Right lobe of liver (tissue), 6 donors: ENCODE results near the gene EIF4EBP3. TPM values are rescaled to one million over a fixed set of nuclear protein-coding genes. Genes with fewer than 3 reads are reported as not detected.

Experiments used
- ATAC-seq, 4 donors: fragments of 200-7000 bp; cut with Tn5 transposase; one replicate each; pipeline ENCODE4 v1.9.1; 2020; ENCODE audit warnings: mild to moderate bottlenecking in 4 of 4, moderate library complexity in 4 of 4
- DNase-seq, 3 donors: peaks; one replicate each; pipeline ENCODE4 v3.0.0-alpha.2; 2020
- H3K27ac ChIP-seq, 3 donors: fragments of 200-600 bp; one replicate each; pipeline ENCODE4 v1.8.0; 2022
- H3K27me3 ChIP-seq, 2 donors: fragments of 200-600 bp; one replicate each; pipeline ENCODE4 v1.8.0; 2022
- H3K36me3 ChIP-seq, 4 donors: fragments of 200-600 bp; sonication (generic) in 1 of 4; one replicate each; pipeline versions ENCODE4 v1.5.1 to v1.8.0; 2017 to 2022; ENCODE audit warnings: control low read depth in 1 of 4
- H3K4me1 ChIP-seq, 4 donors: fragments of 200-600 bp; sonication (generic) in 1 of 4; one replicate each; pipeline versions ENCODE4 v1.5.1 to v1.8.0; 2017 to 2022; ENCODE audit warnings: control low read depth in 1 of 4
- H3K4me3 ChIP-seq, 3 donors: fragments of 200-600 bp; one replicate each; pipeline ENCODE4 v1.8.0; 2022
- H3K9me3 ChIP-seq, 4 donors: fragments of 200-600 bp; sonication (generic) in 1 of 4; one replicate each; pipeline versions ENCODE4 v1.5.1 to v1.8.0; 2017 to 2022; ENCODE audit warnings: control low read depth in 1 of 4
- POLR2A ChIP-seq: fragments of 450-650 bp; IDR thresholded peaks from one replicate; pipeline ENCODE4 v1.6.1; 2017; ENCODE audit warnings: antibody characterized with exemption, mild to moderate bottlenecking
- WGBS: methylation state at CpG from one replicate; pipeline ENCODE4 v1.1.6; 2018; ENCODE audit warnings: low coverage, low lambda C conversion rate; ENCODE audit not compliant: insufficient coverage; ENCODE audit errors: missing lambda C conversion rate; 5-methylcytosine and 5-hydroxymethylcytosine counted together
- intact Hi-C, 2 donors: fragments of 100-400 bp; cut with DNase I; formaldehyde crosslinking; loops; one replicate each; pipeline versions ENCODE4 v1.11.2 to v1.14.1; 2022
- long read RNA-seq: library from polyadenylated mRNA; unstranded; transcript quantifications from one replicate; pipeline ENCODE4 v2.0.0, GENCODE V29; 2019
- total RNA-seq, 6 experiments: library from RNA; depleted of rRNA in 2 of 6; stranded (reverse); fragments of >200 nt in 2 of 6; fragmentation: NEBNext Ultra II Directional in 3 of 6; extraction: Animal tissue kit (Norgen Biotek cat#: 25700) in 3 of 6; gene quantifications; one replicate each; pipeline versions ENCODE4 v1.1.0 to v1.2.4, GENCODE V29; 2016 to 2023
- TF ChIP-seq, protein P1 (sequence below), 4 donors: fragments of 200-600 bp in 3 of 4; fragments of 450-650 bp in 1 of 4; IDR thresholded peaks; one replicate each; pipeline versions ENCODE4 v1.5.1 to v1.8.0; 2016 to 2022; ENCODE audit warnings: antibody characterized with exemption in 4 of 4, mild to moderate bottlenecking in 2 of 4
- donor health status: DM: no; HTN: yes; CAD: no.
- donor health status: DM: no; HTN: no; CAD: no.
- donor health status: DM: no; HTN: no; CAD: no.
- donor health status: DM: no; HTN: yes; CAD: no.
- donor health status: DM: no; HTN: yes; CAD: no.

EIF4EBP3 gene
- 10 to 100 TPM; 10.7 to 19.5 (median 13.6) TPM for total RNA-seq
- long read RNA-seq, transcript EIF4EBP3-201 (3 exons, 691 nt) = major isoform, 9 of 10 reads
- long read RNA-seq, partial matches to known transcripts = 0 of 10 reads
- long read RNA-seq, other reads (novel, unspliced or antisense) = 1 of 10 reads

DNA sequence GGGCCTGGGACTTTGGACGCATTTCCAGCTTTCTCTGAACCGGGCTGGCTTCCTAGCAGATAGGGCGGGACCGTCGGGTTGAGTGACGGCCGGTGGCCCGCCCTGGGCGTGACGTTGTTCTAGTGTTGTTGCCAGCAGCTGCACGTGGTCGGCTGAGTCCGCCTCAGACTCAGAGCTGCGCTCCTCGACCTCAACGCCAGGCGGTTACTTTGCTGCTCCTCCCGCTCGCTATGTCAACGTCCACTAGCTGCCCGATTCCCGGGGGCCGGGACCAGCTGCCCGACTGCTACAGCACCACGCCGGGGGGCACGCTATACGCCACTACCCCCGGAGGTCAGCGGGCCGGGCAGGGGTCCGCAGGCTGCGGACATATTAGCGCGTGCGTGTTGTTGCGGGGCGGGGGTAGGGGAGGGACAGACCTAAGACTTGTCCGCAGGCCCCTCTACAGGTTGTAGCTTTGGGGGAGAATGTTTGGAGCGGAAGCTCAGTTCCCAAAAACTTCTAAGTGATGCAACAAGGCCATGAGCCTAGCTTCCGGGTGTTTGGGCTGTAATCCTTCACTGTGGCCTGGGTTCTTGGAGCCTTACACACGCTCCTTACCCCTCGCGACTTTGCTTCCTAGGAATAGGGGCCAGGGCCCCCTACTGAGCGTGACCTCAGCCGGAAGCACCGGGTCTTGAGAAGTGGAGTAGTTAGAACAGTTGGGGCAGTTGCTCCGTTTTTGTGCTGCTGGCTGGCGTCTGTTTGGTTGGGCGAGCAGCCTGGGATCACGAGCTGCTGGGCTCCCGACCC, at the start of gene EIF4EBP3:
Gene EIF4EBP3 (plus strand): TSS at position 155 of the 792 bp plus-strand sequence. CDS start 76 bp downstream, at position 231.
- Histone ChIP-seq H3K27me3 (no peaks in the 10 kb centered on the region), H3K4me3 (peak within 1 kb of the TSS; percentile 39 to 60 (median 50)), H3K9me3 (no peaks in the 10 kb centered on the region), H3K36me3 (peaks cover 0 to 35% (median 10%) of the 10 kb centered on the region in 4 donors), H3K4me1 (peaks cover 0 to 33% (median 17%) of the 10 kb centered on the region in 4 donors), H3K27ac (peak within 1 kb of the TSS; percentile 91 to 99 (median 94))
- peak; percentile 98 to 99 (median 98) for DNase-seq
- intact Hi-C loops = no loop called here
- TF ChIP-seq, protein P1, sequence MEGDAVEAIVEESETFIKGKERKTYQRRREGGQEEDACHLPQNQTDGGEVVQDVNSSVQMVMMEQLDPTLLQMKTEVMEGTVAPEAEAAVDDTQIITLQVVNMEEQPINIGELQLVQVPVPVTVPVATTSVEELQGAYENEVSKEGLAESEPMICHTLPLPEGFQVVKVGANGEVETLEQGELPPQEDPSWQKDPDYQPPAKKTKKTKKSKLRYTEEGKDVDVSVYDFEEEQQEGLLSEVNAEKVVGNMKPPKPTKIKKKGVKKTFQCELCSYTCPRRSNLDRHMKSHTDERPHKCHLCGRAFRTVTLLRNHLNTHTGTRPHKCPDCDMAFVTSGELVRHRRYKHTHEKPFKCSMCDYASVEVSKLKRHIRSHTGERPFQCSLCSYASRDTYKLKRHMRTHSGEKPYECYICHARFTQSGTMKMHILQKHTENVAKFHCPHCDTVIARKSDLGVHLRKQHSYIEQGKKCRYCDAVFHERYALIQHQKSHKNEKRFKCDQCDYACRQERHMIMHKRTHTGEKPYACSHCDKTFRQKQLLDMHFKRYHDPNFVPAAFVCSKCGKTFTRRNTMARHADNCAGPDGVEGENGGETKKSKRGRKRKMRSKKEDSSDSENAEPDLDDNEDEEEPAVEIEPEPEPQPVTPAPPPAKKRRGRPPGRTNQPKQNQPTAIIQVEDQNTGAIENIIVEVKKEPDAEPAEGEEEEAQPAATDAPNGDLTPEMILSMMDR (IDR thresholded peaks at IDR 0.05) = peak; percentile 37 to 76 (median 45)
- peak; percentile 87 for TF ChIP-seq POLR2A
- ATAC-seq = peak; percentile 87 to 94 (median 90)
- 0% methylated on average over 16 of the region's 52 CpGs for WGBS

DNA sequence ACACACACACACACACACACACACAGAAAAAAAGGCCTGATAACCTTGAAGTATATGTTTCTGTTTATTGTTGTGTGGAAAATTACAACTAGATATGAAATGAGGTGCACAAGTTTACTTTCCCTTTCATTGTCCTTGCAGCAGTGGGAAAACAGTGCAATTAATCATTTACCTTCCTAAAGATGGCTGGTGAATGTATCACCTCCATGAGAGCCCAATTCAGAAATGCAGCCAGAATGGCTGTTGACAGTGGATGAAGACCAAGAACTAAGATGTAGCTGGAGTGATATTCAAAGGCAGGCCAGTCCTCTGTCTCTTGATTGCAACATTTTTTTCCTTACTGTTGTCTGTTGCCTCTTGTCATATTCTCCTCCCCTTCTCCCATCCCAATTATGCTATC, 49.6 kb upstream of the EIF4EBP3 start:
- no peaks in the 10 kb centered on the region for H3K27me3 ChIP-seq
- intact Hi-C loops = no loop called here
- H3K4me3 ChIP-seq = no peak overlapping the region
- peak overlapping the region in 1 of 3 donors; percentile 6 for H3K27ac ChIP-seq
- peak in 1 of 3 donors; percentile 74 for DNase-seq
- TF ChIP-seq, protein P1 (IDR thresholded peaks at IDR 0.05) = no peak
- TF ChIP-seq POLR2A = no peak
- H3K4me1 ChIP-seq = peaks cover 0 to 13% (median 6%) of the 10 kb centered on the region in 4 donors
- peaks cover 0 to 18% (median 7%) of the 10 kb centered on the region in 4 donors for H3K36me3 ChIP-seq
- H3K9me3 ChIP-seq = no peaks in the 10 kb centered on the region
- peak; percentile 99 for ATAC-seq

GRCh38 chr5:140498591-140498990, 48.9 kb upstream of the EIF4EBP3 start:
- WGBS = 73% methylated on average over 1 of the region's 1 CpG
- DNase-seq (no peak), ATAC-seq (no peak)
- H3K27me3 ChIP-seq = no peaks in the 10 kb centered on the region
- no peak overlapping the region for H3K4me3 ChIP-seq
- intact Hi-C loops = no loop called here
- TF ChIP-seq, protein P1 (IDR thresholded peaks at IDR 0.05) = no peak
- no peak for TF ChIP-seq POLR2A
- peaks cover 0 to 13% (median 6%) of the 10 kb centered on the region in 4 donors for H3K4me1 ChIP-seq
- H3K36me3 ChIP-seq = peaks cover 0 to 18% (median 7%) of the 10 kb centered on the region in 4 donors
- H3K27ac ChIP-seq = no peak overlapping the region
- no peaks in the 10 kb centered on the region for H3K9me3 ChIP-seq

DNA sequence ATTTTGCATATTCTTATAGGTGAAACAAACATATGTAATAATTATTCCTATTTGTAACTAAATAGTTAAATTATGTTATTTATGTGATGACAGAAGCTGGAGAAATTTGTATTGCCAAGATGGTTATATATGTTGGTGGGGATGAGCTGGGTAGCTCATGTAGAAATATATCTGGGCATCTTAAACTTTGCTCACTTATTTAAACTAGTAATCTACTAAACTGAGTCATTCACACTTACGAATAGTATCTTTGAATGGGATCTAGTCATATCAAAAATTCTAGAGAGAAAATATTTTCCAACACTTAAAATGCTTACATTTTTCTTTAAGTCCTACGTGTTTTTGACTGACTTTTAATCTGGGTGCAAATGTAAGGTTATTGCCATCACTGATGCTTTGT, 44.6 kb upstream of the EIF4EBP3 start:
- Histone ChIP-seq H3K4me1 (peaks cover 0 to 9% (median 2%) of the 10 kb centered on the region in 4 donors), H3K4me3 (no peak overlapping the region), H3K9me3 (no peaks in the 10 kb centered on the region), H3K27me3 (no peaks in the 10 kb centered on the region), H3K27ac (no peak overlapping the region), H3K36me3 (peaks cover 8 to 41% (median 17%) of the 10 kb centered on the region in 4 donors)
- TF ChIP-seq POLR2A = no peak
- TF ChIP-seq, protein P1 (IDR thresholded peaks at IDR 0.05) = no peak
- DNase-seq (no peak), ATAC-seq (no peak)
- 87% methylated on average over 2 of the region's 2 CpGs for WGBS
- intact Hi-C loops = no loop called here
